LoVo (cell line): ENCODE measurements around the gene PAX1.

ENCODE experiments used
- DNase-seq: peaks from one replicate; pipeline ENCODE4 v3.0.0-alpha.2; 2016; ENCODE audit warnings: low spot score

The PAX1 gene

DNA sequence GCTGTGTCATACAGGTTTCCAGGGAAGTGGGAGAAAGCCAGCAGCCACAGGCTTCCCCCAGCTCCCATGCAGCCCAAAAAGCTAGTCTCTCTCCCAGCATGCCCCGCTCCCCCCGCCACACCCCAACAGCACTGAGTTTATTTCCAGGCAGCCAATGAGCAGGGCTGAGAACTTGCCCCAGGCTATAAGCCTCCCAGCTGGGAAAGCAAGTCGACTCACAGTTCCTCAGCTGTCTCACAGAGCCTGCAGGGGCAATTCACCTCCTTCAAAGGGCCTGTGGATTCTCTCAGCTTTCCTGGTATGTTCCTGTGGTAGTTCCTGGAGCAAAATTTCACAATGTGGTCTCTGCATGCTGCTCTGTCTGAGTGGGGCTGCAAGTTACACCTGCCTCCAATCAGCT, 34.2 kb downstream of the PAX1 start:
- no peak for DNase-seq

DNA sequence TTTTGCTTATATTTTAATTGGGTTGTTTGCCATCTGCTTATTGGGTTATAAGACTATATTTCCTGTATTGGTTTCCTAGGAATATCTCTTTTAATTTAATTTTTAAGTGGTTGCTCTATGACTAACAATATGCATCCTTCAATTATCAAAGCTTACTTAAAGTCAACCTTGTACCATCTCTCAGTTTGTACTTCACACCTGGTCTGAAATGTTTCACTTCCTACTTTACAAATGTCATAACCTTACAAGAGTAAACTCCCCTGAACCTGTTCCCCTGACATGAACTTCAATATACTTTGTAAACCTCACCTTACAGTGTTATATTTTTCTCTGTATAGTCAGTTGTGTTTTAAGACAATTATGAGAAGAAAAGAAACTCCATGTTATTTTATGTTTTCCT, 35.8 kb downstream of the PAX1 start:
- no peak for DNase-seq

DNA sequence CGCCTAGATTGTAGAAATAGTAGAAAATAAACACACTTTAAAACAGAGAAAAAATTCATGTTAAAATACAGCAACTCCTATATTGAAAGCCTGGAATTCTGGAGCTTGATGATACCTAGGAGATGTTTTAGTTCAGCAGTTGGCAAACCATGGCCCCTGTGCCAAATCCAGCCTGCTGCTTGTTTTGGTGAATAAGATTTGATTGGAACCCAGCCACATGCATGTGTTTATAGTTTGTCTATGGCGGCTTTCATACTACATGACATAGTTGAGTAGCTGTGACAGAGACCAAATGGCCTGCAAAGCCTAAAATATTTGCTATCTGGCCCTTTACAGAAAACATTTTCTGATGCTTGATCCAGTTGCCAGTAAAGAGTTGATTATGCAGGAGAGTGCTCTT, 57.2 kb downstream of the PAX1 start:
- DNase-seq: no peak

DNA sequence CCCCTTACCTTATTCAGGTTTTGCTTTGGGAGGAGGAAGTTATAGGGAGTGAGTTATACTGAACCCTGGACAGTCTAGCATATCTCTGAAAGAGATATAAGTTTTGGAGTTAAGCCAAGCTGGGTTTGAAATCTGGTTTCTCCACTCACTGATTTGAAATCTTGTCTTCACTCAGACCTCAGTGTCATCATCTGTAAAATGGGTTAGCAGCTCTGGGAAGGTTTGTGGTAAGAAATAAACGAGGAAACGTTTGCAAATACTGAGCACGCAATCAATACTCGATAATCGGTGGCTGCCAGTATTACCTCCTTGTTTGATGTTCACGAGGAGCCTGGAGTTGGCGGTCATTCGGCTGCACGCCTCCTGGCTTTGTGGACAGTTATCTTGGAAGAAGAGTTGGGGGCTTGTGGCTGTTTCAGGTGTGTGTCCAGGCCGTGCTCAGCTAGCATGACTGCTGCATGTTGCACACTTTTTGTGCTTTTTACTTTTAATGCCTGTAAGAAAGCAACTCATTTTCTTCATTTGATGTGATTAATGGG, 61.8 kb downstream of the PAX1 start:
- no peak for DNase-seq

DNA sequence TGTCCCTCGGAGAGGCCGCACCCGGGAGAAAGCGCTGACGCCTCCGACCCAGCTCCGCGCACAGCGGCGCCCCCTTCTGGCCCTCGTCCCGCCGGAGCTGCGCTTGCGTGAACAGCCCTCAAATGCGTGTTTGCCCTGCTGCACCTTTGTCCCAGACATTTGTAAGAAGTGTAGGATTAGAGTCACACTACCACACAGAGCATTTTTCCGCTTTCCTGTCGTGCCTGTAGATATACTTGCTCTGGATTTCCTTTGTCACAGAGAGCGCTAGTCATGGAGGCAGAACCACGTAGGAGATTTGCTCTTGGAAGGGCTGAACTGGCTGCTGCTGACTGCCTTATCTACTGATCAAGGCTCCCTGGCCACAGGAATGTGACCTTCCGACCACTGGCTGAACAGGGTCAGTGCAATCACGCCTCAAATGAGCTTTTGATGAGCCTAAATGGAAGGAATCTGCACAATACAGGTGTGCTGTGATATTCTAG, 62.3 kb downstream of the PAX1 start:
- DNase-seq: peak; percentile 14
